ENCODE results near the gene BTBD9. TPM values are rescaled to one million over a fixed set of nuclear protein-coding genes. Genes with fewer than 3 reads are reported as not detected.

Gene BTBD9
- total RNA-seq, 1 donor from 2014 or later: 10.3 TPM

- Histone ChIP-seq H3K36me3 (ENCODE audit: insufficient read depth, low read length) (no peaks in the 10 kb centered on the region), H3K27me3 (ENCODE audit: insufficient read depth, low read length) (no peaks in the 10 kb centered on the region), H3K9ac (ENCODE audit: low read length) (no peak overlapping the region), H3K4me3 (ENCODE audit: insufficient read depth, low read depth, low read length) (no peak overlapping the region), H4K20me1 (ENCODE audit: insufficient read depth, low read length) (no peaks in the 10 kb centered on the region), H3K4me1 (ENCODE audit: insufficient read depth, low read length) (peaks cover 4% of the 10 kb centered on the region), H3K79me2 (ENCODE audit: insufficient read depth, low read length) (no peaks in the 10 kb centered on the region), H3K4me2 (ENCODE audit: low read length) (no peak overlapping the region), H3K27ac (ENCODE audit: low read depth, low read length) (no peak overlapping the region), H2AFZ (ENCODE audit: low read depth, low read length) (no peak overlapping the region), H3K9me3 (ENCODE audit: insufficient read depth, low read depth, low read length) (no peaks in the 10 kb centered on the region)
- H3K4me1 Mint-ChIP-seq (ENCODE audit: low read depth, unreplicated experiment): peaks cover 19% of the 10 kb centered on the region
- H3K27me3 Mint-ChIP-seq (ENCODE audit: low read depth, unreplicated experiment): no peaks in the 10 kb centered on the region
- H3K4me3 Mint-ChIP-seq (ENCODE audit: unreplicated experiment): no peak overlapping the region
- peaks cover 1% of the 10 kb centered on the region for H3K36me3 Mint-ChIP-seq (ENCODE audit: low read depth, unreplicated experiment)
- TF ChIP-seq EZH2 (IDR thresholded peaks at IDR 0.05; ENCODE audit: insufficient read depth, low read length): no peak
- TF ChIP-seq CTCF (IDR thresholded peaks at IDR 0.05; ENCODE audit: insufficient read depth, low read depth, low read length): no peak
- FAIRE-seq (no peak), DNase-seq (ENCODE audit: low read depth) (no peak)
- no peak overlapping the region for H3K27ac Mint-ChIP-seq (ENCODE audit: unreplicated experiment)
- peaks cover 4% of the 10 kb centered on the region for H3K9me3 Mint-ChIP-seq (ENCODE audit: unreplicated experiment)
Measured at GRCh38 chr6:38389875-38390274, 249.9 kb downstream of the BTBD9 start.

- Mint-ChIP-seq H3K4me1 (ENCODE audit: low read depth, unreplicated experiment) (peaks cover 14% of the 10 kb centered on the region), H3K27me3 (ENCODE audit: low read depth, unreplicated experiment) (no peaks in the 10 kb centered on the region), H3K27ac (ENCODE audit: unreplicated experiment) (no peak overlapping the region)
Measured at GRCh38 chr6:38387971-38388370, 251.8 kb downstream of the BTBD9 start.

More at GRCh38 chr6:38387971-38388370, 251.8 kb downstream of the BTBD9 start:
- Histone ChIP-seq H3K27me3 (ENCODE audit: insufficient read depth, low read length) (no peaks in the 10 kb centered on the region), H3K4me3 (ENCODE audit: insufficient read depth, low read depth, low read length) (no peak overlapping the region), H3K36me3 (ENCODE audit: insufficient read depth, low read length) (no peaks in the 10 kb centered on the region), H3K4me2 (ENCODE audit: low read length) (no peak overlapping the region), H3K27ac (ENCODE audit: low read depth, low read length) (no peak overlapping the region), H2AFZ (ENCODE audit: low read depth, low read length) (no peak overlapping the region), H3K4me1 (ENCODE audit: insufficient read depth, low read length) (peaks cover 4% of the 10 kb centered on the region), H3K9ac (ENCODE audit: low read length) (no peak overlapping the region), H3K79me2 (ENCODE audit: insufficient read depth, low read length) (no peaks in the 10 kb centered on the region), H3K9me3 (ENCODE audit: insufficient read depth, low read depth, low read length) (no peaks in the 10 kb centered on the region), H4K20me1 (ENCODE audit: insufficient read depth, low read length) (no peaks in the 10 kb centered on the region)
- Mint-ChIP-seq H3K4me3 (ENCODE audit: unreplicated experiment) (no peak overlapping the region), H3K36me3 (ENCODE audit: low read depth, unreplicated experiment) (no peaks in the 10 kb centered on the region), H3K9me3 (ENCODE audit: unreplicated experiment) (no peaks in the 10 kb centered on the region)
- FAIRE-seq (no peak), DNase-seq (ENCODE audit: low read depth) (peak; percentile 51)
- TF ChIP-seq EZH2 (IDR thresholded peaks at IDR 0.05; ENCODE audit: insufficient read depth, low read length) (no peak), CTCF (IDR thresholded peaks at IDR 0.05; ENCODE audit: insufficient read depth, low read depth, low read length) (no peak)
